NCI-H2227 (cell line): ENCODE measurements around the gene NCMAP.

ENCODE experiments used
- DNase-seq: peaks from one replicate; lab custom pipeline; 2025; ENCODE audit not compliant: unreplicated experiment; lab: John Stamatoyannopoulos, UW

Gene NCMAP

DNA sequence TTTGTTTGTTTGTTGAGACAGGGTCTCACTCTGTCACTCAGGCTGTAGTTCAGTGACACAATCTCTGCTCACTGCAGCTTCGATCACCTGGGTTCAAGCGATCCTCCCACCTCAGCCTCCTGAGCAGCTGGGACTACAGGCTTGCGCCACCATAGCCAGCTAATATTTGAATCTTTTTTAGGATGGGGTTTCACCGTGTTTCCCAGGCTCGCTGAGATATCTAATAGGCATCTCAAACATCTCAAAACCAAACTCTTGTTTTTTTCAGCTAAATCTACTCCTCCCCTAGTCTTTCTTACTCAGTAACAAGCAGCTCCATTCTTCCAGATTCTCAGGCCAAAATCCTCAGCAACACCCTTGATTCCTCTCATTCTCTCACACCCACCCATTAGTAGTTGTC lies 65.2 kb downstream of the NCMAP start:
- no peak for DNase-seq

DNA sequence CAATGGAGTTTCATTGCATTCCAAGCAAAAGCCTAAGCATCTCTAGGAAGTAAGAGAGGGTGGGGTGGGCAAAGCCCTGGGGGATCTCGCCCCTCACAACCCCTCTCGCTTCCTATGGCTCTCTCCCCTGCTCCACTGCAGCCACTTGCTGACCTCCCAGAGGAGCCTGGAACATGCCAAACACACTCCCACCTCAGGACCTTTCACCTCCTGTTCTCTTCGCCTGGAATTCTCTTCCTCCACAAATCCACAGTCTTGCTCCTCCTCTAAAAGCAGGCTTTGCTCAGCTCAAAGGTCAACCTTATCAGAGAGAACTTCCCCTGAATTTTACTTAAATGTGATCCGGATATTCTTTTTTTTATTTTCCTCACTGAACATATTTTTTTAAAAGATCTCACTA lies 66.3 kb downstream of the NCMAP start:
- DNase-seq: no peak

DNA sequence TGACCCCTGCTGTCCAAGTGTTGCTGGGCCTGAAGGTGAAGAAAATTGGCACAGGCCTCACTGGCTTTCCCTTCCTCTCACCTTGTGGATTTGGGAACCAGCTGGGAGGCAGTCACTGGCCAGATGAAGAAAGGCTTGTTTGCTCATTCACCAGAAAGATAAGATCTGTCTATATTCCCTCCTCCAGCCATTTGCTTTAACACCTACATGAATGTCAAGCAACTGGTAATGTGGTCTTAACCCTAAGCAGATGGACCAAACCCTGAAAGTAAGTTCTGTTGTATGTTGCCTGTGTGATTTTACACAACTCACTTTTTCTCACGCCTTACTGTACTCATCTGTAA lies 76.9 kb downstream of the NCMAP start:
- DNase-seq: no peak

DNA sequence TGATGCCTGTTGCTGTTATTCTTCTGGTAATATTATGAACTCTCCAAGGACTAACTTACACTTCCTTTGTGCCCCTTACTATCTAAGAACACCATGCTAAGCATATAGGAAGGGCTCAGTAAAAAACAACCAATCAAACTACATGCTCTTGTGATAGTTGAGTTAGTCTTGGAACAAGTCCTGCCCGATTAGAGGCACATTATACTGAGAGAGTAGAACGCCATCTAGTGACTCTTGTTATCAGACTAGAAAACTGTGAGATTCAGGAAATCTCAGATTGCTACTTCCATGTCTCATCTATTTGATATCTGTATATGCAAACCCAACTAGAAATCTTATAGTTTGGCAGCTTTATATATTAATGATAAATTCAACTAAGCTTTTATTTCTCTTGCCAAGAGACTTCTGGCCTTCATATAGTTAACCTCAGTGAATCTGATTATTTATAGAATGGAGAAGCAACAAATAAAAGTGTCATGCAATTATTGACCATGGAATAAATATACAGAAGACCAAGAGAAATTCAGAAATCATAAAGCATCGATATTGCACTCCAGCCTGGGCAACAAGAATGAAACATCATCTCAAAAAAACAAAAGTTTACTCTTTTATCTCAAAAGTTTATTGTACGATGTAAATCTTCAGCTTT lies 79.4 kb downstream of the NCMAP start:
- peak; percentile 83 for DNase-seq

DNA sequence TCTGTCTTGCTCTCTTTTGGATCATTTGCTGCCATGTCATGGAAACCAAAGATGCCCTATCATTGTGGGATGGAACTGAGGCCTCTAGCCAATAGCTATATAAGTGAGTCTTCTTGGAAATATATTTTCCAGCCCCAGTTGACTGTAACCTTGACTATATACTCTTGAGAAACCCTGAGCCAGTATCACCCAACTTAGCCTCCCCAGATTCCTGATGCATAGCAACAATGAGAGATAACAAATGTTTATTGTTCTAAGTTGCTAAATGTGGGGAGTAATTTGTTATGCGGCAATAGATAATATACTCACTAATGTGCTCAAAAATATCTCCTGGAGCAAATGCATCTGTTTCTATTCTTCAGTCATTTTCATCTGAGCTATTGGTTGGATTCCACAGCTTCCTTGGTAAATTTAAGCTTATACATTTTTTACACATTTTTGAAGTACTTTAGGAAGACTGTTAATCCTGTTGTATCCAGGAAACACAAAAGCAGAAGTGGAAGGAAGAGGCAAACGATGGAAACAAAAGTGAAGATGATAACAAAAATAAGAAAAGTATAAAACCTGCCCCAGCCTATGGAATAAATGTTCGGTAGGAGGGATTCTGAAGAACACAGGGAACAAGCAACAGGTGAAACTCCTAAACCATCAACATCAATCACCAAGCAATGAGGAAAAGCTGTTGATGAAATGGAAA lies 80.9 kb downstream of the NCMAP start:
- no peak for DNase-seq

DNA sequence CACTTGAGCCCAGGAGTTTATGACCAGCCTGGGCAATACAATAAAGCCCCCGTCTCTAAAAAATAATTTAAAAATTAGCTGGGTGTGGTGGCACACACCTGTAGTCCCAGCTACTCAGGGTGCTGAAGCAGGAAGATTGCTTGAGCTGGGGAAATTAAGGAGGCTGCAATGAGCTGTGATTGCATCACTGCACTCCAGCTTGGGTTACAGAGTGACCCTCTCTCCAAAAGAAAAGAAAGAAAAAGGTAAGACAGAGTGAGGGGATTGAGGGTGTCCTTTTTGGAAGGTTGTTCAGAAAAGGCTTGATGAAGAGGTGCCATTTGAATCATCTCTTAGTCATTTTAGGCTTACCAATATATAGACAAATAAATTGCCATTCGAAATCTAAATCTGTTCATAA lies 83.2 kb downstream of the NCMAP start:
- no peak for DNase-seq

DNA sequence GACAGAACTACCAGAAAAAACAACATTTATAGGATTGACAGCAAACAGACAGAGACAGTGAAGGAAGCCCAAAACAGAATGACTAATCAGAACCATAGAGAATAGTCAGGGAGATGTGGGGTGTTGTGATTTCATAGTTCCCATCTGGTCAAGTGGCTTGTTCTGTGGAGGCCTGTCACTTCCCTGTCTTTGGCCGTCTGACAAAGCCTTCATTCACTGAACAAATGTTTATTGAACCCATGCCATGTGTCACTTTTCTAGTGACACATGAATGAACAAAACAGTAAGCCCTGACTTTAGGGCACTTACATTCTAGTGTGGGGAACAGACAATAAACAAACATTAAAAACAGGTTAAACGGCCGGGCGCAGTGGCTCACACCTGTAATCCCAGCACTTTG lies 84.0 kb downstream of the NCMAP start:
- DNase-seq: no peak

DNA sequence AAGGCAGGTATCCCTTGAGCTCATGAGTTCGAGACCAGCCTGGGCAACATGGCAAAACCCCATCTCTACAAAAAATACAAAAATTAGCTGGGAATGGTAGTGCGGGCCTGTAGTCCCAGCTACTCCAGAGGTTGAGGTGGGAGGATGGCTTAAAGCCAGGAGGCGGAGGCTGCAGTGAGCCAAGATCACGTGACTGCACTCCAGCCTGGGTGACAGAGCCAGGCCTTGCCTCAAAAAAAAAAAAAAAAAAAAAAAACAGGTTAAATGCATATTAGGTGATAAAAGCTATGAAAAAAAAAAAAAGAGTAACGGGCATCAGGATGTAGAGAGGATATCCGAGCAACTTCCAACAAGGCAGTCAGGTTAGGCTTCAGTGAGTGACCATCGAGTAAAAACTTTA lies 84.4 kb downstream of the NCMAP start:
- peak; percentile 31 for DNase-seq

DNA sequence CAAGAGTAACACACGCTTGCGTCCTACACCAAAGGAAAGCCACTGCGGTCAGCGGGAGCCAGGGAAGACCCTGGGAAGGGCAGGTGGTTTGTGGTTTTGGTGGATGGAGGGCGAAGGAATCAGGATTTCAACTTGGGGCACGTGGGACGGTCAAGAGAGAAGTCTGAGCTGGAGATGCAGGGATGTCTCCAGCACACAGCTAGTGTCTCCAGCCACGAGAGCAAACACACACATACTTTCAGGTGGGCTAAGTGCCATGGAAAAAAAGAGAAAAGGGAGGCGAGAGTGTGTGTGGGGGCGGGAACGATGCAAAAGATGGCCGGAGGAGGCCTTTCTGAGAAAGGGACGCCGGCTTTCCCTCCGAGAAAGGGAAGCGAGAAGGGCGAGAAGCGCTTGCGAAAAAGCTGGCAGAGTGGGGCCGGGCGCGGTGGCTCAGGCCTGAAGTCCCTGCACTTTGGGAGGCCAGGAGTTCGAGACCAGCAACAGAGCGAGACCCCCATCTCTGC lies 85.8 kb downstream of the NCMAP start:
- DNase-seq: peak; percentile 62

DNA sequence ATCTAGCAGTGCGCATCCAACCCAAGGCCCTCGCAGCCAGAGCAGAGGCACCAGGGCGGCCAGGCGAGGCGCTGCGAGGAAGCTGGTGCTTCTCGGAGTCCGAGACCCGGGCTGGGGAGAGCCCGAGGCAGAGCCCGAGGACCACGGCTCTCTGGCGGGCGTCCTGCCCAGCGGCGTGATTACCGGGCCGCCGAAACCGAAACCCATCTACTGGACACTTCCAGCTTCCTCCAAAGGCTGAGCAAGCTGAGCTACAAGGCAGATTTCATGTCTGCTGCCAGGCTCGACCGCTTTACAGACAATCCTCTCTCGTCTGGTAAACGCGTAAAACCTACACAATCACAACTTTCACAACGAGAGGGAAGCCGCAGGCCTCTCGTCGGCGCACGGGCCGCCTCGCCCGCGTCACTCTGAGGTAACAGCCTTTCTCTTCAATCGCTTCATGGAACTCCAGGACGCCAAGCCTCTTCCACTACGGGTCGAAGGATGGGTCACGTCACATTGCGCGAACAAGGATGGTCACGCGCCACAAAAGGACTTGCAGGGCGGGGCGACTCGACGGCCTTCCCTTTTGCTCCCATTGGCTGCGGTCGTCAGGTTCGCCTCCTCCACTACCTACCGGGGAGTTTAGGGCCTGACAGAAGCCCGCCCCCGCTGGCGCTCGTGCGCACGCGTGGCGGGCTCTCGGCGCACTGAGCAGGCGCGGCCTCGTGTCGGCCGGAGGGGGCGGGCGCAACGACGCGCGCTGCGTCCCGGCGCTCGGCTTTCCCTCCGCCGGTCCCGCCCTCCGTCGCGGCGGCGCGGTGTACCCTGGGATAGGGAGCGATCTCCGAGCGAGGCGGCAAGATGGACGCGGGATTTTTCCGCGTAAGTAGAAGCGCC lies 86.8 kb downstream of the NCMAP start, which contains the start of gene SRRM1:
Gene SRRM1, plus strand, starts transcription at position 822 of the 882 bp plus-strand sequence. Its CDS starts 25 bp downstream, at position 847.
- DNase-seq: peak; percentile 99

DNA sequence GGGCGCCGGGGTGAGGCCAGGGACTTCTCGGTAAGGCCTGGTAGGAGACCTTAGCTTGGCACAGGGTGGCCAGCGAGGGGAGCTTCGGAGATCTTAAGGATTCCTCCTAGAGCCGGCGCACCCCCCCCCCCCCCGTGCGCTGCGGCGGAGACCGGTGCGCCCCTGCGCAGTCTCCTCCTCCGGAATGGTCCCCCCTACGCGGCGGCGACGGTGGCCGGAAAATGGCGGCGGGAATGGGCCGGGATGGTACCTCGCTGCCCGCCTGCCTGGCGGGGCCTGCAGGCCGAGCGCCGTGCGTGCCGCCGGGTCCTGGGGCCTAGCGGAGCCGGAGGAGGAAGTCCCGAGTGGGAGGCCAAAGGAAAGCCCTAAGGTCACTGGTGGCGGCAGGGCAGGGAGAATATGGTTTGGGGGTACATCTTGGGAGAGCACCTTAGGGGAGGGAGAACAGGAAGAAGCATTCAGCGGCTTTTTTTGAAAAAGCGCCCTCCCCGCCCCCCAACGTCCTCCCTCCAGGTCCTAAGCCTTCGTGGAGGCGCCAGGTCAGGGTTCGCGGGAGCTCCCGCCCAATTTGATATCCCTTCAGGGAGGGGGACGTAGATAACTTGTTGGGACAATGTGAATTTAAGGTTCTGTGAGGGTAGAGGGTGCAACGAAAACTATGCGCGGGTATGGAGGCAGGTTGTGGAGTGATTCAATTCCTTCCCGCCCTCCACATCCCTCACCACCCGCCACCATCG lies 87.6 kb downstream of the NCMAP start:
- DNase-seq: peak; percentile 76

DNA sequence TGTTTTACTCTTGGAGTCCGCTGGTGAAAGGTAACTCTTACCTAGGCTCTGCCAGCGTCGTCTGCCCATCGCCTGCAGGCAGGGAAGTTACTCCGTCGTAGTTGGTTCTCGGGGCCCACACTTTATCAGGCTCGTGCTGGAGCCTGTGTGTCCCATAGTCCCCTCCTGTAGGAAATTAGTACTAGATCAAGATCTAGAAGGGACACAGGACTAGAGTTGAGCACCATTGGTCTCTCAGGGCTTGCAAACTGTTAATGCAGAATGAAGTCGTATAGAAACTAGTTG lies 88.2 kb downstream of the NCMAP start:
- no peak for DNase-seq

DNA sequence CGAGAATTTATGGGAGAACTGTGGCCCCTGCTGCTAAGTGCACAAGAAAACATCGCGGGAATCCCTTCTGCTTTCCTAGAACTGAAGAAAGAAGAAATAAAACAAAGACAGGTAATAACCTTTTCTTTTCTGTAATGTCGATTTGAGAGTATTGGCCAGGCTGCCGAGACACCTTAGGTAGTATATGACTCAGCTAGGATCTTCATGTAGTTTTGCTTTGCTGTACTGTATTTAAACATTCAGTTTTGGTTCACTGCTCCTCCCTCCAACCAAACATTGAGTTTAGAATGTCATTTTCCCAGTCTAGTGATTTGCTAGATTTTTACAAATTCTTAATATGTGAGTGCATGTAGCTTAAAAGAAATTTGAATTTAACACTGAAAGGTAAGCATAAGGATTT lies 93.0 kb downstream of the NCMAP start:
- DNase-seq: no peak

DNA sequence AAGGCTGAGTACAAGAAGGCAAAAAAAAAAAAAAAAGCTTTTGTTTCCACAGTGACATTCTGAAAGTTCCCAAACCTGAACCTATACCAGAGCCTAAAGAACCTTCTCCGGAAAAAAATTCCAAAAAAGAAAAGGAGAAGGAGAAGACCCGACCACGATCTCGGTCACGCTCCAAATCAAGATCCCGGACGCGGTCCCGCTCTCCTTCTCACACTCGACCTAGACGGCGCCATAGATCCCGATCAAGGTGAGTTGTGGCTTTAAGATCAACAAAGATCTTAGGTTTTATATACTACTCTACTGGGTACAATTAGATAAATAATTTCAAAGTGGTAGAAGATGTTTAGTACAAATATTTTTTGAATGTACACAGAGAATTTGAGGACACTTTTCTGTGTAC lies 96.5 kb downstream of the NCMAP start:
- no peak for DNase-seq

DNA sequence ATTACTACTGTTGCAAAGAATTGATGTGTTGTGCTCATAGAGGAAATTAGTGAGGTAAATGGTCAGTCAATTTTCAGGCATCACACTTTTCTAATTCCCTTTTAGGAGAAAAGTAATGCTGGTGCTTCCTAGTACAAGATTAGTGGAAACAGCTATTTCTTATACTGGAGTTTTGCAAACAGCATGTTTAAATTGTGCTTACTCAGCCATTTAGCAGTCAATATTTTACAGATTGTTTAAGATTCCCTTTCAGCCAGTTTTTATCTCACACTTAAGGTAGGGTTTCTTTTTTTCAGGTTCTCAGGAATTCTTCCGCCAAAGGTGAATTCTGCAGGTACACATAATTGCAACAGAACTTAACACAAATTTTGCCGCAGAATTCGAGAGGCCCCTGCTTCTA lies 98.1 kb downstream of the NCMAP start:
- DNase-seq: no peak

DNA sequence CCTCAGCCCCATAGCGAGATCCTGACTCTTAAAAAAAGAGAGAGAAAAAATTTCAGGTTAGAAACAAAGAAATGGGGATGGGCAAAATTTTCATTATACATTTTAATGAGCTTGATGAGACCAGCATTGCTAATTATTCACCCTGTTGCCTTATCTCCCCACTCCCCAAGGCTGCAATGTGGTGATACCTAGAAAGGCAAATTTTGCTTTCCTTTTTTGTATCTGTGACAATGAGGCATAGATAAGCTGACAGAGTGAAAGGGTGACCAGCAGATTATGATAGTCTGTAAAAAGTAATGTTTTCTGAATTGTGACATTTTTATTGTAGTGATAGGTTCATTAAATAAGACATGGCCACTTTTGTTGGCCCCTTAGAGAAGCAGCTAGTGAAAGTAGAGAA lies 100.2 kb downstream of the NCMAP start:
- no peak for DNase-seq

DNA sequence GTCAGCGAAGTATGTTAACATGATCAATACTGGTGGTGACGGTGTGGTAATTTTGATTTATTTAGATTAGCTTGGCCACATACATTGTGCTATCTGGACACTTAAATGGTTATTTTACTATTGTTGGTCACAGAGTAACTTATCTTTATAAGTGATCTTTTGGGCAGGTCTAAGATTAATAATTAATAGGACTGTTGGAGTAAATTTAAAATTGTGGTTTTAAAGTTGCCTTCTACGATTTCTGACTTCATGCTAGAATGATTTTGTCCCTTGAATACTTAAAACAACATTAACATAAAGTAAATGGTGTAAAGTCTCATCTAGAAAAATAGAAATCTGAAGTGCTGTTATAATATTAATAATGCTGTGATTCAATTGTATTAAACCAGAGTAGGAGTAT lies 101.9 kb downstream of the NCMAP start:
- DNase-seq: no peak
